ENCODE measurements around the gene LRCH2.

The LRCH2 gene

GRCh38 chrX:115189646-115190635, 44.0 kb downstream of the LRCH2 start:
- POLR2A ChIA-PET: no interaction called here
- no peak for TF ChIP-seq ZNF384 (IDR thresholded peaks at IDR 0.05)
- no peak for TF ChIP-seq FOXA1 (IDR thresholded peaks at IDR 0.05)
- TF ChIP-seq LEF1 (IDR thresholded peaks at IDR 0.05; ENCODE audit: borderline replicate concordance): no peak
- TF ChIP-seq ARNT (IDR thresholded peaks at IDR 0.05): no peak
- TF ChIP-seq CTBP1 (IDR thresholded peaks at IDR 0.05; ENCODE audit: borderline replicate concordance): no peak
- no peak for TF ChIP-seq SUZ12 (IDR thresholded peaks at IDR 0.05)
- no peak for TF ChIP-seq BHLHE40 (IDR thresholded peaks at IDR 0.05; ENCODE audit: borderline replicate concordance)
- TF ChIP-seq FOXM1 (IDR thresholded peaks at IDR 0.05; ENCODE audit: borderline replicate concordance): no peak
- TF ChIP-seq NFRKB (IDR thresholded peaks at IDR 0.05): no peak
- no peak for TF ChIP-seq PKNOX1 (IDR thresholded peaks at IDR 0.05)
- no peak for TF ChIP-seq FOXK2 (IDR thresholded peaks at IDR 0.05)
- no peak for TF ChIP-seq ELF4 (IDR thresholded peaks at IDR 0.05)
- TF ChIP-seq HDGF (IDR thresholded peaks at IDR 0.05; ENCODE audit: borderline replicate concordance): no peak
- TF ChIP-seq SP1 (IDR thresholded peaks at IDR 0.05): no peak
- no peak for TF ChIP-seq L3MBTL2 (conservative IDR thresholded peaks at IDR 0.05)
- TF ChIP-seq TARDBP (IDR thresholded peaks at IDR 0.05): no peak
- no peak for DNase-seq (ENCODE audit: extremely low spot score)
- CTCF ChIA-PET: no interaction called here

- no peak for TF ChIP-seq SP1 (IDR thresholded peaks at IDR 0.05)
- no peak for TF ChIP-seq FOXM1 (IDR thresholded peaks at IDR 0.05; ENCODE audit: borderline replicate concordance)
- TF ChIP-seq CTBP1 (IDR thresholded peaks at IDR 0.05; ENCODE audit: borderline replicate concordance): no peak
- no peak for TF ChIP-seq TARDBP (IDR thresholded peaks at IDR 0.05)
- TF ChIP-seq BHLHE40 (IDR thresholded peaks at IDR 0.05; ENCODE audit: borderline replicate concordance): no peak
- no peak for TF ChIP-seq ZNF384 (IDR thresholded peaks at IDR 0.05)
- no peak for TF ChIP-seq LEF1 (IDR thresholded peaks at IDR 0.05; ENCODE audit: borderline replicate concordance)
- no peak for TF ChIP-seq ARNT (IDR thresholded peaks at IDR 0.05)
- TF ChIP-seq PKNOX1 (IDR thresholded peaks at IDR 0.05): no peak
- TF ChIP-seq HDGF (IDR thresholded peaks at IDR 0.05; ENCODE audit: borderline replicate concordance): no peak
- no peak for TF ChIP-seq FOXA1 (IDR thresholded peaks at IDR 0.05)
- no peak for TF ChIP-seq NFRKB (IDR thresholded peaks at IDR 0.05)
- no peak for TF ChIP-seq SUZ12 (IDR thresholded peaks at IDR 0.05)
- TF ChIP-seq FOXK2 (IDR thresholded peaks at IDR 0.05): no peak
- no peak for TF ChIP-seq L3MBTL2 (conservative IDR thresholded peaks at IDR 0.05)
- TF ChIP-seq ELF4 (IDR thresholded peaks at IDR 0.05): no peak
- DNase-seq (ENCODE audit: extremely low spot score): no peak
- CTCF ChIA-PET: no interaction called here
- POLR2A ChIA-PET: no interaction called here
Measured at GRCh38 chrX:115189110-115189509, 44.8 kb downstream of the LRCH2 start, which contains the start of gene RBMXL3. RBMXL3 (plus strand) TSS chrX:115189410; CDS start chrX:115189442, 32 bp downstream.

GRCh38 chrX:115183980-115184379, 49.9 kb downstream of the LRCH2 start:
- TF ChIP-seq LEF1 (IDR thresholded peaks at IDR 0.05; ENCODE audit: borderline replicate concordance): no peak
- no peak for TF ChIP-seq SUZ12 (IDR thresholded peaks at IDR 0.05)
- no peak for TF ChIP-seq ELF4 (IDR thresholded peaks at IDR 0.05)
- no peak for TF ChIP-seq FOXA1 (IDR thresholded peaks at IDR 0.05)
- TF ChIP-seq PKNOX1 (IDR thresholded peaks at IDR 0.05): no peak
- ChIA-PET POLR2A (no interaction called here), CTCF (no interaction called here)
- no peak for DNase-seq (ENCODE audit: extremely low spot score)

- POLR2A ChIA-PET: no interaction called here
- CTCF ChIA-PET: no interaction called here
- TF ChIP-seq NFRKB (IDR thresholded peaks at IDR 0.05): no peak
- no peak for TF ChIP-seq BHLHE40 (IDR thresholded peaks at IDR 0.05; ENCODE audit: borderline replicate concordance)
- TF ChIP-seq ZNF384 (IDR thresholded peaks at IDR 0.05): no peak
- DNase-seq (ENCODE audit: extremely low spot score): no peak
Measured at GRCh38 chrX:115178473-115178872, 55.4 kb downstream of the LRCH2 start.

- CTCF ChIA-PET: interaction anchor here (0.6 kb wide), 1 partner anchor 484 kb away, joined by 3 read pairs; no protein-coding TSS in a partner anchor
- POLR2A ChIA-PET: no interaction called here
- no peak for DNase-seq (ENCODE audit: extremely low spot score)
- TF ChIP-seq FOXA1 (IDR thresholded peaks at IDR 0.05) (no peak), SP1 (IDR thresholded peaks at IDR 0.05) (no peak), PKNOX1 (IDR thresholded peaks at IDR 0.05) (no peak), ARNT (IDR thresholded peaks at IDR 0.05) (no peak), HDGF (IDR thresholded peaks at IDR 0.05; ENCODE audit: borderline replicate concordance) (no peak), ELF4 (IDR thresholded peaks at IDR 0.05) (no peak), LEF1 (IDR thresholded peaks at IDR 0.05; ENCODE audit: borderline replicate concordance) (no peak), TARDBP (IDR thresholded peaks at IDR 0.05) (no peak), FOXK2 (IDR thresholded peaks at IDR 0.05) (no peak), NFRKB (IDR thresholded peaks at IDR 0.05) (no peak)
Measured at GRCh38 chrX:115177932-115178331, 56.0 kb downstream of the LRCH2 start.
